Stimulated activated CD4-positive, alpha-beta T cell treated with anti-CD3 and anti-CD28 coated beads, Interleukin-15, amount 100 ng/mL, for 1 hour (primary cell): ENCODE data around the gene FREM2.

Experiments used
- DNase-seq, 2 donors: peaks; one replicate each; pipeline ENCODE4 v3.0.0-alpha.2; 2020; ENCODE audit warnings: low read depth in 1 of 2, low spot score in 1 of 2

Gene FREM2

DNA sequence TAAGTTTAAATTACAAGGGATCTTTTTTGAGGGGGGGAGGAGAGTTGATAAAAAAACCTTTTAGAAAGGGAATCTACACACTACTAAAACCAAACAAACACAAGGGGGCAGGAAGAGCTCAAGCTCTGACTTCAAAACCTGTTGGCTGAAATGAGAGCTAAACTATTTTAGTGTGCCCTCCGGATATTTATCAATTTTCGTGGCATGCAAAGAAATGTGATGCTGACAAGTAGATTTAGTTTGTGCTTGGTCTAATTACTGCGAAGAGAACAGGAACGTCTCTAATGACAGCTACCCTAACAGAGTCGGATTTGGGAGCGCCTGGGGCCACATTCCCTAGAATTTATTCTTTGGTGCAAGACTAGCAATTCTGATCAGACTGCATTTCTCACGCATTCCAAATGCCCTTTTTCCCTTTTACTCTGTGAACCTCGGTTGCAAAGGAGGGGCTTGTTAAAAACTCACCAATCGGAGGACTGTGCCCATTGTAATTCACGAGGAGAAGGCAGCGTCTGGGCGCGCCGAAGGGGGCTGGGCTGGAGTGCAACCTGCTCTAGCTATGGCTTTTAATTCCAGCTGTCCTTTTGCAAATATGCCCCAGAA, 802 bp upstream of the FREM2 start:
- no peak for DNase-seq

DNA sequence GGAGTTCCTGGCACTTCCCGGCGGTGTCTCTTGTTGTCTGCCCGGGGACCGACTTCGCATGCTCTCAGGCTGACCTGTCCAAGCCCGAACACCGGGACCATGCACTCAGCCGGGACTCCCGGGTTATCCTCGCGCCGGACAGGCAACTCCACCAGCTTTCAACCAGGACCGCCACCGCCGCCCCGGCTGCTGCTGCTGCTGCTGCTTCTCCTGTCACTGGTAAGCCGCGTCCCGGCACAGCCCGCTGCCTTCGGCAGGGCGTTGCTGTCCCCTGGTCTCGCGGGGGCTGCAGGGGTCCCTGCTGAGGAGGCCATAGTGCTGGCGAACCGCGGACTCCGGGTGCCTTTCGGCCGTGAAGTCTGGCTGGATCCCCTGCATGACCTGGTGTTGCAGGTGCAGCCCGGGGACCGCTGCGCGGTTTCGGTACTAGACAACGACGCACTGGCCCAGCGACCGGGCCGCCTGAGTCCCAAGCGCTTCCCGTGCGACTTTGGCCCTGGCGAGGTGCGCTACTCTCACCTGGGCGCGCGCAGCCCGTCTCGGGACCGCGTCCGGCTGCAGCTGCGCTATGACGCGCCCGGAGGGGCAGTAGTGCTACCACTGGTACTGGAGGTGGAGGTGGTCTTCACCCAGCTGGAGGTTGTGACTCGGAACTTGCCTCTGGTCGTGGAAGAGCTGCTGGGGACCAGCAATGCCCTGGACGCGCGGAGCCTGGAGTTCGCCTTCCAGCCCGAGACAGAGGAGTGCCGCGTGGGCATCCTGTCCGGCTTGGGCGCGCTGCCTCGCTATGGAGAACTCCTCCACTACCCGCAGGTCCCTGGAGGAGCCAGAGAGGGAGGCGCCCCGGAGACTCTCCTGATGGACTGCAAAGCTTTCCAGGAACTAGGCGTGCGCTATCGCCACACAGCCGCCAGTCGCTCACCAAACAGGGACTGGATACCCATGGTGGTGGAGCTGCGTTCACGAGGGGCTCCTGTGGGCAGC, 661 bp downstream of the FREM2 start:
- DNase-seq, result no peak

DNA sequence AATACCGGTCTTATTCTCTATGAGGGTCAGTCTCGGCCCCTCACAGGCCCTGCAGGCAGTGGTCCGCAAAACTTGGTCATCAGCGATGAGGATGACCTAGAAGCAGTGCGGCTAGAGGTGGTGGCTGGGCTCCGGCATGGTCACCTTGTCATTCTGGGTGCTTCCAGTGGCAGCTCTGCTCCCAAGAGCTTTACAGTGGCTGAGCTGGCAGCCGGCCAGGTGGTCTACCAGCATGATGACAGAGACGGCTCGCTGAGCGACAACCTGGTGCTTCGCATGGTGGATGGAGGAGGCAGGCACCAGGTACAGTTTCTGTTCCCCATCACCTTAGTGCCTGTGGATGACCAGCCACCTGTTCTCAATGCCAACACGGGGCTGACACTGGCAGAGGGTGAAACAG, 1.8 kb downstream of the FREM2 start:
- no peak for DNase-seq

DNA sequence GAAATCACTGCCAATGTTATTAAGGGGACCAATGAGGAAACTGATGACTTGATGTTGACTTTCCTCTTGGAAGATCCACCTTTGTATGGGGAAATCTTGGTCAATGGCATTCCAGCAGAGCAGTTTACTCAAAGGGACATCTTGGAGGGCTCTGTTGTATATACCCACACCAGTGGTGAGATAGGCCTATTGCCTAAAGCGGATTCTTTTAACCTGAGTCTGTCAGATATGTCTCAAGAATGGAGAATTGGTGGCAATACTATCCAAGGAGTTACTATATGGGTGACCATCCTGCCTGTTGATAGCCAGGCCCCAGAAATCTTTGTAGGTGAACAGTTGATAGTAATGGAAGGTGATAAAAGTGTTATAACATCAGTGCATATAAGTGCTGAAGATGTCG, 3.4 kb downstream of the FREM2 start:
- DNase-seq, result no peak

DNA sequence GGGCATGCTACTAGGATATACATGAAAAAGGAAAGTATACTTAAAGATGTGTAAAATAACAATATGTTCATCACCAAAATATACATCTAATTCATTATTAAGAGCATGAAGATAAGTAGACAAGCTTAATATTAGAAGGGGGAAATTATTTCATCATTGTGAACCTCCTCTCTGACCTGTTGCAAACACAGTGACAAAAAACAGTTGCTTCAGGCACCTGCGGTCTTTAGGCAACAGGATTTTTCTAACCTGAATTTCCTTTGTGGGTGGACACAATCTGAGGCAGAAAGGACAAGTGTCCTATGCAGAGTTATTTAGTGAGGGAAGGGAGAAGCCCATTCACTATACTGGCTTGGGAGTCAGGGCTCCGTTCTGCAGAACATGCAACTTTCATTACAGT, 6.3 kb downstream of the FREM2 start:
- DNase-seq, result no peak

DNA sequence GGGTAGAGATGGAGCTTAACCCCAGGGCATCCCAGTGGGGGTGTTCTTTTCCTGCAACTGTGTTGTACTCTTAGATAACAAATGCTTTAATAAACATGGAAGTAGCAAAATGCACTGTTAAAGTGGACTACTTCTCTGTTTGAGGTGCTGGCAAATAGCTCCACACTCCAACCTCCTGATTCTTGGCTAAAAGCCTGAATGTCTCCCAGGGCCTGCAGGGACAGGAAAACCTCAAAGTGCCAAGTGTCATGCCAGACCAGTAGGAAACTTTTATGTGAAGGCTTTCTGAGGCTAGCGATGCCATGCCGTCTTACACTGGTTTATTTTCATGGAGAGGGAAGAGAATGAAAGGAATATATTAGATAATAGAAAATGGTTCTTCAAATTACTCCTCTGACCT, 6.8 kb downstream of the FREM2 start:
- no peak for DNase-seq

DNA sequence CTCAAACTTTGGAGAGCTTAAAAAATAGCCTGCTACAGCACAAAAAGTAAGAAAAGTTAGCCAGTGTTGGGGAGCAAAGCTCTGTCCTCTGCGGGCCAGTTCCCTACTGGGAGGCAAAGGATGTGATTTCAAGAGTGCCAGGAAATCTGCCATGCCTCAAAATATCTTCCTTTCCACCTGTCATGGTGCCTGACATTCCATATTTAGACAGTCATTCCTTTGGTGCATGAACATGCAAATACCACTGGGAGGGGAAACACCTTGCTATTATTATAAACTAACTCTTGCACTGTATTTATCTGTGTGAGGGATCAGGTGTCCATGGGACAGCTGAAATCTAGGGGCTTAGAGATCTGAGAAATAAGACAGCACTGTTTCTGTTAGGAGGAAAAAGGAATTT, 10.3 kb downstream of the FREM2 start:
- no peak for DNase-seq

DNA sequence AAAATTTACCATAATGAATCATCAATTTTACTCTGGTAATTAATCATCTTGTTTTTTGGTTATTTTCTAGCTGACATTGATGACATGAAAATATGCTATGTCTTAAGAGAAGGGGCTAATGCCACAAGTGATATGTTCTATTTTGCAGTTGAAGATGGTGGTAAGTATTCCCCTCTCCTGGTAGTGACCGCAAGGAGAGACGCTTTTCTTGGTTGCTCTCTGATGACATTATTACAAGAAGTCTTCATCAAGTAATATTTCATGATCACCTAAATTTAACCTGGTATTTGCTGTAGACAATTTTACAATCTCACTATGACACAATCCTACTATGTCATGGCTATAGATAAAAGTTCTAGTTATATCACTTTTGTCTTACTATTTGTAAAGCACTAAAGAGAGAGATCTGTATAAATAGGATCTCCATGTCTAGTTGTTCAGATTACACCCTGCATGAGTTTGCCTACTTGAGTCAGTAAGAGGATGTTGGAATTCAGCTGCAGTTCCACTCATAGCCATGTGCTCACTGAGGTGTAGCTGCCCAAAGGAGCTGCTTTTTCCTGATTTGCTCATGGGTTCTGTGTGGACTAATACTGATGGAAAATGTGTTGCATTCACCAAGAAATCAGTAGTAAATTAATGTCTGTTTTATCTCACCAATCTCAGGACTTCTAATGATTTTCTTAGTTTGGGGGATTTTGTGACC, 10.9 kb downstream of the FREM2 start:
- DNase-seq, result no peak

DNA sequence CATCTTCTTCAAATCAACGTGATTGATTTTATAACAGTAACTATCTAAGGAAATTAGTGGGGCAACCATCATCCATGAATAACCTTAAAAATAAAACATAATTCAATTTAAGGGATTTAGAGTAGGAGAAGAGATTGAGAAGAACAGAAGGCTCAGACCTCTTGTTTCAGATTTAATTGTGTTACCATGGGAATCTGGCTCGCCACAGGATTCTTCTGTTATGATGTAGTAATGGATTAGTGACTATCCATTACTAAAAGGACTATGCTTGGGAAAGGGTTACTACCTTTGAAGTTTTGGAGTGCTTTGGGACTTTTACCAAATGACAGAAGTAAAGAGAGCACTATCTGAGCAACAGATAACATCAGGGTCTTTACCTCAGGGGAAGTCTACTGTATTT, 13.2 kb downstream of the FREM2 start:
- DNase-seq, result no peak

DNA sequence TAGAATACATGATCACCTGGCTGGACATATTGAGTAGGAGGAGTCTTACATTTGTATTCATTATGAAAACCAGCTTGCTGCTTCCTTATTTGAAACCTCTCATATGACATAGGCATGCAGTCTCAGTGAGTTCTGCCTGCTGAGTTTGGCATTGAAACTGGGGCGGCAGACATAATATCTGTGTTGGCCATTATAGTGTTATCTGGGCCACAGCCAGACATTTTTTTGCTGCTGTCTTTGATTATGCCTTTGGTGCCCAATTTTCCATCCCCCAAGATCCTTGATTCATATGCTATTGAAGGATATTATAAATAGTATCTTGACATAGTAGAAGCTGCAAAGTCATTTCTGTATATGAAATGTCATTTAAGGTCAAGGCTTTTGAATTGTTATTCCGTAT, 15.8 kb downstream of the FREM2 start:
- DNase-seq, result no peak

DNA sequence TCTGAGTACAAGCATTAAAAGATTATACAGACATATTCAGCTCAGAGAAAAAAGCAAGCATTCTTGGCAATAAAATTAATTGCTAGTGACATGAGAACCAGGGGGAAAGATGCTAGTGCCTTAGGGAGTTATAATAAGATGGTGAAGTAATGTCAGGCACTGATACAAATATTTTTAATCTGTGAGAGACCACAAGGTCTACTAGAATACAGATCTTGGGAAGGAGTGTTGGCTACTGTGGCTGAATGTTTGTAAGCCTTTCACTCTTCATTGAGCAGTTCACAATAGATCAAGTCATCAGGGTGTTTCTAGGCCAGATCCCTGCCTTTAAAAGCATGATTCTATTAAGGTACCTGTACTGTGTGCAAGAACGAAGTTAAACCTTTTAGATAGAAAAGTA, 16.4 kb downstream of the FREM2 start:
- DNase-seq, result no peak

DNA sequence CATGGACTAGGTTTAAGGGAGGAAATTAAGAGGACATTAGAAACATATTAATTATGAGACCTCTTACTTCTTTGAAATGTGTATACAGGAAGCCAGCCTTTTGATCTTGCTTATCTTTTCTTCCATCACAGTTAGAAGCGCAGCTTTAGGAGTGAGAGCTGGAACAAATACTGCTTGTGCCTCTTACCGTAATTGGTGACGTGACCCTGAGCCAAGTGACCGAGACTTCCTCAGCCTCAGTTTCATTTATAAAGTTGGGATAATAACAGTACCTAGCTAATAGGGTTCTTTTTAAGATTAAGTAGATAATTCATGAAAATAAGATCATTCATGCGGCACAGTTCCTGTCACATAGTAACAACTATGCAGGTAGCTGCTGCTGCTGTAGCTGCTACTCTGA, 18.5 kb downstream of the FREM2 start:
- DNase-seq, result no peak

DNA sequence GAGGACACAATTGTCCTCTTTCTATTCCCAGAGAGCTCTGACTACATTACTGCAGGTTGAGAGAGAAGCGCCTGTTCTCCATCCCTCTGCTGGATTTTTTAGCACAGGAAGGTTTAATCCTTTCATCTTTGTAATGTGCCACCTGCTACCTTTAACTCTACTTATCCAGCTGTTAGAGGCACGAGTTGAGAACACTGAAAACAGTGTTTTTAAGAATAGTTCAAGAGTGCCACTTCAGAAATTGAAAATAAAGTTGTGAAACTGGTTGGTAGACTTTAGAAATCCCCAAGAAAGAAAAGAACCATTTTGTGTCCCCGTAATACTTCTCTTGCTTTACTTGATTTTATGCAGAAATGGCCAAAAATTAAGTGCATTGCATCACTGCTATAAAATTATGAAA, 20.6 kb downstream of the FREM2 start:
- no peak for DNase-seq

DNA sequence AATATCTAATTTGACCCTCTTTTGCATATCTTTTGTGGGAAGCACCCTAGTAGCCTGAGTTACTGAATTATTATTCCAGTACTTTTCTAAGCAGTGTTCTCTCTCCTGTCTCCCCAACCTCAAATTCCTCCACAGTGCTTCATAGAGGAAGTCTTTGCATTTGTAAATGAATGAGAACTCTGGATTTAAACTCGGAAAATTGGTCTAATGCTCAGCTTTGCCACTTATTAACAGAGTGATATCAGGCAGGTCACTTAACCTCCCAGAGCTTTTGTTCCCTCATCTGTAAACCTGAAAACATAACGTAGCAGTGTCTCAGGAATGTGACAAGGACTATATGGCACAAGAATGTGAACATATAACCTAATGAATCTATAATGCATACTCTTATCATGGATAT, 26.2 kb downstream of the FREM2 start:
- DNase-seq, result no peak

DNA sequence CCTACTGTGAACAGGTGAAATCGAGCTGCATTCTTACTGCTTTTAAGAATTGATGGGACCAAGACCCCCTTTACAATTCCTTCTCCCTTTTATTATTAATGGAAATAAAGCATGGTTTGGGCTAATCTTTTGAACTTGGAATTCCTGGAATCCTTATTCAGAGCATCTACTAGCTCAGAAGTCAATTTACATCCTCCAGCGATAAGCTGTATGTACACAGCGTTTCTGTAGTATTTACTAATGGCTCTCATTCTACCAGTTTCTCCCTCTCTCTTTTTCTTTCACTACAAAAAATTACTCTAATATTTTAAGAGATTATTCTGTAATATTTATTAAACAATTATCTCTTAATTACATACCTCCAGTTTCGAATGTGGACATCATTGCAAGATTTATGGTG, 31.5 kb downstream of the FREM2 start:
- no peak for DNase-seq

DNA sequence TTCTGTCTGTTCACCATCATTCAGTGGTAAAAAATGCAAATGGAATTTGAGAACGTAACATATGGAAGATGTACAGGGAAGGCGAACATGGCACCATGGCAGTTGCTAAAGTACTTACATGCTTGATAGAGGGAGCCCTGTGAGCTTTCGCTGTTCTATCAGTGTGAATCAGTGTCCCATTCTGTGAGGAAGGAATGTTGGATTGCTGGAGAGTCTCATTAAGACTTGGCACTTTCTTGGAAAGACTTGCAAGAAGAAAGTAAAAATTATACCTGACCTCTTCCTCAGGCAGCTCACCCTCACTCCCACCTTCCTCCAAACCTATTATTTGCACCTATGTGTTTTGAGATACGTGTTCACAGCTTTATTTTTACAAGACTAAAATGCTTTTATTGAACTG, 43.5 kb downstream of the FREM2 start:
- DNase-seq, result no peak

DNA sequence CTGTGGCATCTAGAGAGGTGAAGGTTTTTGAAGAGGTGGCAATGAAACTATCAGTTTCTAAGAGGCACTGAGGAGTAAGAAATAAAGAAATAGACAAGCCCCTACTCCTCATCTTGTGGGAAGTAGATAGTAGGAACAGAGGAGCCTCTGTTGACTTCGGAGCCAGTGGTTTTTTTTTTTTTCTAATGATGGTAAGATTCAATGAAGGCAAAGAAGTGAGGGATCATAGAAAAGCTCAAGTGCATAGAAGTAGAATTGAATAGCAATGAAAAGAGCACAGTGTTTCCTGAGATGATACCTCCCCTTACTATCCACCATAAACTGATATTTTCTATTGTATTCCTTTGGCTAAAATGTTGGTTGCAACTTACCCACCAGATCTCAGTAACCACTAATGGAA, 46.3 kb downstream of the FREM2 start:
- DNase-seq, result no peak

DNA sequence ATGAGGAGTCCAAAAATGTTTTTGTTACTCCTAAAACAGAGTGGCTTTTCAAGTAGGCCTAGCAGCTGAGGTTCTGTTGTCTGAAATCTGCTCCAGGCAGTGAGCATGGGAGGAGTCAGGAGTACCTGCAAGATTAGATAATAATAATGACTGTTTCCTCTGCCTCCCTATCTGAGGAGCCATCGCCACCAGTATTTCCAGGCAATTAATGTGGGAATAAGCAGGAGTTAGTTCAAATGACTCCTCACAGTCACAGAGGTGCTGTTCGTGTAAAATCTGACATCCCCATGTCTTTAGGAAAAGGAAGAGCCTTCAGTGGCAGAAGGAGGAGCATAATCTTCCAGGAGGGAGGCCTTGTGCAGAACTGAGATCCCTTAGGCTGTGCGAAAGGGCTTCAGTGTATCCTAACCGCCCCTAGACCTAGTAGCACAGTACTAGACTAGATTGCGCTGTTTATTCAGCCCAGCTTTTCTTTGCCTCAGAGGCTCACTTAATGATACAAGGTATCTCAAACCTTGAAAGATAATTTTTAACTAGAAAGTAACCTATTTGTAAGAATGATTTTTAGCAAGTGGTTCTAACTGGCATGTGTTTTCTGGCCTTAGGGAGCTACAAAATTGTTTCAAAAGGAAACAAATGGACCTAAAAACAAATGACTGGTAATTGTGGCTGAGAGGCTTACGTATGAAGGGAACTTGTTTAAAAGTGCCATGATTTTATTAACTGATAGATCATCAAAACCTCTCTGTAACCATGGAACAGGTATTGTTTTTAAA, 49.0 kb downstream of the FREM2 start:
- no peak for DNase-seq

DNA sequence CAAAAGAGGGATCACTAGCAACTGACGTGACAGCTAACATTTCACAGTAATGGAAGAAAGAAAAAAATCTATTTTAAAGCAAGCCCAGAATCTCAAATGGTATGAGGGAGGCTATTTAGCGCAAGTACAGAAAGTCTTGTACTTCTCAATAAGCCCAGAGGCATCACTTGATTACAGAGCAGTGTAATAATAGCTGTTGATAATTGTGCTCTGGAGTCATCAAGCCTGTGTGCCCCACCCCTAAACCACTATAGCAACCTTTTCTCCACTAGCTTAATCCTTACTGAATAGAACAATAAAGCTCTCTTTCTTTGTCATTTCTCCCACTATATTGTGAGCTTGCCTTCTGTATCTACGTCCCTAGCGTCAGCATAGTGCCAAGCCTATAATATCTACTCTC, 56.6 kb downstream of the FREM2 start:
- DNase-seq, result no peak

DNA sequence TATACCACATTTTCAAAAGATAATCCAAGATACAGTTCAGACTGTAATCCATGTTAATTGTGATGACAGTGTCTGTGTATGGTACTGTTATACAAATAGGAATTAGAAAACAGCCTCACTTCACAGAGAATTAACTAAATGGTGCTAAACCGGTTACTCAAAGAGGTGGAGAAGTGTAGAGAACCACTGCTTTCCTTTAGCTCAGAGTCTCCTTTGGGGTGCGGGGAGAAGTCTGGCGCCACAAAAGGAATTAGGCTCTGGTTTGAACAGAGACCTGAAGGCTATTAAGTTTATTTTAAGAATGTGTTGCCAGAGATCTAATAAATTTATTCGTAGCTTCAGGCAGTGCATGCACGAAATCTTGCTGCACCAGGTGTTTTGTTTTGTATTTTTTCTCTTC, 65.8 kb downstream of the FREM2 start:
- DNase-seq, result no peak

DNA sequence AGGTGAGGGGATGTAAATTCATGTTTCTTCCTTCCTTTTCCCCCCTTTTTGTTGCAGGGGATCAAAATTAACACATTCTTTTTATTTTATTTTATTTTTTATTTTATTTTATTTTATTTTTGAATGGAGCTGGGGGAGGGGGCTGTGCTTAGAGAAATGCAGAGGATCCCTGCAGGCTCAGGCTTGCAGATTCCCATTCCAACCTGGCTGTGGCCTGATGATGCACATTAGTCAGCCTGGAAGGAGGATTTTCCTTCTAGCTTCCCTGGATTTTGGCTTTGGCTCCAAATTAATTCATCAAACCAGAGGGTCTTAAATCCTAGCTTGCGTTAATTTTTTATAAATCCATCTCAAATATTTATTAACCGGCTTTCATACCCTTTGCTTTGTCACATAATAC, 67.0 kb downstream of the FREM2 start:
- DNase-seq, result no peak
